NCI-H748 (cell line): Measurements from ENCODE around the gene UGT1A10.
A peak's percentile ranks its signal among the peaks of the same experiment; 100 is the strongest.
"Not testable (repeated sequence)": the region's sequence is repeated elsewhere in the genome, so short reads cannot be mapped to it uniquely, and the experiment has no call there.

Experiments
- DNase-seq: peaks from one replicate; lab custom pipeline; 2025; ENCODE audit not compliant: unreplicated experiment; lab: John Stamatoyannopoulos, UW

UGT1A10 gene

GRCh38 chr2:233691443-233692433, 55.5 kb downstream of the UGT1A10 start:
- DNase-seq, result no peak

GRCh38 chr2:233692648-233693047, 56.4 kb downstream of the UGT1A10 start, which contains the start of gene UGT1A6:
Gene UGT1A6, plus strand, starts transcription at chr2:233692890. Its CDS starts 115 bp downstream, at chr2:233693005.
- DNase-seq, result no peak

DNA sequence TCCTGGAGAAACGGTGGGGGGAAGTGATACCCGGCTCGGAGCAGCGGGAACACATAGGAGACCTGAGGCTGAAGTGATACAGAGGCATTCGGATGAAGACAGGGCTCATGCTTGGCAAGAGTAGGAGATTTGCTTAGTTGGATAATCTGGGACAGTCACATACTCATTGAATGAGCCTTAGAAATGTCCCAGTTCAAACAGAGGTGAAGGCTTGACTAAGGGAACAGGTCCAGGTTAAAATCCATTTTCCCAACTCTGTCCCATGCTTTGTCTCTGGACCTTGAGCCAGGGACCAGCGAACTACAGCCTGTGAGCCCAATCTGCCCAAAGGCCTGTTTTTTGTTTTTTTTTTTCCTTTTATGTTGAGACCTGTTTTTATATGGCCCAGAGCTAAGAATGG, 57.7 kb downstream of the UGT1A10 start:
- DNase-seq, result no peak

GRCh38 chr2:233698740-233699139, 62.5 kb downstream of the UGT1A10 start:
- no peak for DNase-seq

GRCh38 chr2:233699424-233700027, 63.3 kb downstream of the UGT1A10 start:
- DNase-seq, result no peak

GRCh38 chr2:233700028-233700635, 63.9 kb downstream of the UGT1A10 start:
- DNase-seq, result no peak

GRCh38 chr2:233700842-233701241, 64.6 kb downstream of the UGT1A10 start:
- not testable (repeated sequence) for DNase-seq

DNA sequence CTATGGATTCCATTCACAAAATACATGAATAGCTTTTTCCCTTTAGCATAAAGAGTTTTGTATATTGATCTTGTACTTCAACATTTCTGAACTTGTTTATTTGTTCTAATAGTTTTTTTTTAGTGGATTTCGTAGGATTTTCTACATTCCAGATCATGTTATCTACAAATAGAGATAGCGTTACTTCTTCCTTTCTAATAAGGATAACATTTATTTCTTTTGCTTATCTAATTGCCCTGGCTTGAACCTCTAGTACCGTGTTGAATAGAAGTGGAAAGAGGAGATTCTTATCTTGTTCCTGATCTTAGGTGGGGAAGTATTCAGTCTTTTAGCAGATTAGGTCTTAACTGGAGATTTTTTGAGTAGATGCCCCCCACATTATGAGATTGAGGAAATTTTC, 66.0 kb downstream of the UGT1A10 start:
- no peak for DNase-seq

- DNase-seq, result no peak
Observed at GRCh38 chr2:233705911-233706506, 69.8 kb downstream of the UGT1A10 start.

DNA sequence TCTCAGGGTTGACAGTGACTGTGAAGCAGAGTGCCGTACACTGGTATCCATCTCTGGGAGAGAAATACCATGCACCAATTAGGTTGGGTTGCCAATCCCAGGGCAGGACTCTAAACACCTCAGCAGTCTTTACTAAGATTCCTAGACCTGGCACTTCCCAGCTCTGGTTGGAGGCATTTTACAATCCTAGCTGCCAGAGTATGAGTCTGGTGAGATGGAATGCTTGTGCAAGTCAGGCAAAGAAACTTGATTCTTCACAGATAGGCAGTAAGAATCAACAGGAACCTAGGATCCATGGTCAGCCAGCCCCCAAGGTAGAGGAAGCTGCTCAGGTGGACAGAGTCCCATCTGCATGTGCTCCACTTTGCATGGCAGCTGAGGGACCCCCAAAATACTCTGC, 70.5 kb downstream of the UGT1A10 start:
- DNase-seq, result no peak

GRCh38 chr2:233707940-233708644, 71.8 kb downstream of the UGT1A10 start:
- no peak for DNase-seq

DNA sequence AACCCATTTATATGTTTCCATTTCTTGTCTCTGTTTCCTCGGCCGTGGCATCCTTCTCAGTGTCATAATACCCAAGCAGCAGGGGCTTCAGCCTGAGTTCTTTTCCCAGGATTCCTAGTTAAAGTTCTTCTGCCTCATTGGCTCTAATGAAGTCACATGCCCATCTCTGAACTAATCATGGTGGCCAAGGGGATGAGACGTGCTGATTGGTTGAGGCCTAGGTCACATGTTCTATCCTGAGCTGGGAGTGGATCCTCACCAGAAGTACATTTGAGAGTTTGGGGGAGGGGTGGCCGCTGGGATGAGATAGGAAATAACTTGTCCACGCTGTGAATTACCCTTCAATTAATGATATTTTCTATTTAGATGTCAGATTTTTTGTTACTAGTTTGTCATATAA, 72.7 kb downstream of the UGT1A10 start:
- no peak for DNase-seq

DNA sequence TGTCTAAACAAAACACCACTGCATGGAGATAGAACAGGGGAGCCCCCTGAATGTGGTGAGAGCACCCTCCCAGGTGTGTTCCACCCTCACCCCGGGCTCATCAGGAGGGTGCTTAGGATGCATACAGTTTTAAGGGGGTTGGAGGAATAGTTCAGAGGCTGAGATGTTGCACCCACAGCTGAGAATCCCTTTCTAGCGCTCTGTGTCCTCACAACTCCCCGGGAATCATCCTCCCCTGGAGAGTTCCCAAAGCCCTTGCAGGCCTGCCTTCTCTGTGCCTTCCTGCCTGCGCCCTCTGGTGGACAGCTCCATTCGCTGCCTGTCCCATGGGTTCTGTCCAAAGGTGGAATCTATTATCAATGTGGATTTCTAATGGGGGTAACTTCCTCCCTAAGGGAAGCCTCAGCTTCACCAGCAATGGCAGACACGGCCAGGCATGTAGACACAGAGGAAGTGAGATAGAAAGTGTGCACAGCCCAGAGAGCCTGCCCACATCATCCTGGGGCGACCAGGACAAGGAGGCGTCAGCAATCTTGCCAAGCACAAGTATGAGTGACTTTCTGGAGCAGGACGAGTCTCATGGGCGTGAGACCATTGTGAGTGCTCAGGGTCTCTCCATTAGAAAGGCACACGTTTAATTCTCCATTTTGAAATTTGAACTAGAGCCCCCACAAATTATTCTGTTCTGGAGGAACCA, 75.2 kb downstream of the UGT1A10 start:
- DNase-seq, result peak; percentile 75

DNA sequence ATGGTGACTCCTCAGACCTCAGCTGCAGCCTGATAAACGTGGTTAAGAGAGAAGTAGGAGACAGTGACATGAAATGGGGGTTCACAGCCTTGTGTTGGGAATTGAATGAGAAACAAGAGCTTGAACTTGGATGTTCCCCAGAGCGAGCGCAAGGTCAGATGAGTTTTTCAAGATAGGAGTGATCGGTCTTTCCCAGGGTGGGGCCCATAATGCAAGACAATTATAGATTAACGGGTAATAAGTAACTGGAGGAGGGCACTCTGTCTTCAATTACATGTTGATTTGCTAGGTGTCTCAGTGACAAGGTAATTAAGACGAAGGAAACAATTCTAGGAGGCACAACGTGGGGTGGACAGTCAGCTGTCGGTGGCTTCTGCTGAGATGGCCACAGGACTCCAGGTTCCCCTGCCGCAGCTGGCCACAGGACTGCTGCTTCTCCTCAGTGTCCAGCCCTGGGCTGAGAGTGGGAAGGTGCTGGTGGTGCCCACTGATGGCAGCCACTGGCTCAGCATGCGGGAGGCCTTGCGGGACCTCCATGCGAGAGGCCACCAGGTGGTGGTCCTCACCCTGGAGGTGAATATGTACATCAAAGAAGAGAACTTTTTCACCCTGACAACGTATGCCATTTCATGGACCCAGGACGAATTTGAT, 76.5 kb downstream of the UGT1A10 start, which contains the start of gene UGT1A5:
Gene UGT1A5, plus strand, starts transcription at position 297 of the 651 bp plus-strand sequence. Its CDS starts 85 bp downstream, at position 382.
- DNase-seq, result no peak

DNA sequence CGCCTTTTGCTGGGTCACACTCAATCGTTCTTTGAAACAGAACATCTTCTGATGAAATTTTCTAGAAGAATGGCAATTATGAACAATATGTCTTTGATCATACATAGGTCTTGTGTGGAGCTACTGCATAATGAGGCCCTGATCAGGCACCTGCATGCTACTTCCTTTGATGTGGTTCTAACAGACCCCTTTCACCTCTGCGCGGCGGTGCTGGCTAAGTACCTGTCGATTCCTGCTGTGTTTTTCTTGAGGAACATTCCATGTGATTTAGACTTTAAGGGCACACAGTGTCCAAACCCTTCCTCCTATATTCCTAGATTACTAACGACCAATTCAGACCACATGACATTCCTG, 77.0 kb downstream of the UGT1A10 start:
- no peak for DNase-seq

- DNase-seq, result no peak
Observed at GRCh38 chr2:233714121-233714520, 77.9 kb downstream of the UGT1A10 start.

GRCh38 chr2:233718552-233718951, 82.3 kb downstream of the UGT1A10 start, which contains the start of gene UGT1A4:
Gene UGT1A4, plus strand, starts transcription at chr2:233718736. Its CDS starts 85 bp downstream, at chr2:233718821.
- DNase-seq, result no peak

DNA sequence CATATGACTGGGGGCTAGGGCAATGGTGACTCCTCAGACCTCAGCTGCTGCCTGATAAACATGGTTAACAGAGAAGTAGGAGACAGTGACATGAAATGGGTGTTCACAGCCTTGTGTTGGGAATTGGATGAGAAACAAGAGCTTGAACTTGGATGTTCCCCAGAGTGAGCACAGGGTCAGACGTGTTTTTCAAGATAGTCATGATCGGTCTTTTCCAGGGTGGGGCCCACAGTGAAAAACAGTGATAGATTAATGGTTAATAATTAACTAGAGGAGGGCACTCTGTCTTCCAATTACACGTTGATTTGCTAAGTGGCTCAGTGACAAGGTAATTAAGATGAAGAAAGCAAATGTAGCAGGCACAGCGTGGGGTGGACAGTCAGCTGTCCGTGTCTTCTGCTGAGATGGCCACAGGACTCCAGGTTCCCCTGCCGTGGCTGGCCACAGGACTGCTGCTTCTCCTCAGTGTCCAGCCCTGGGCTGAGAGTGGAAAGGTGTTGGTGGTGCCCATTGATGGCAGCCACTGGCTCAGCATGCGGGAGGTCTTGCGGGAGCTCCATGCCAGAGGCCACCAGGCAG, 92.6 kb downstream of the UGT1A10 start, which contains the start of gene UGT1A3:
Gene UGT1A3, plus strand, starts transcription at position 320 of the 579 bp plus-strand sequence. Its CDS starts 85 bp downstream, at position 405.
- no peak for DNase-seq
